ENCODE measurements around the gene TRAF3.

Gene TRAF3

GRCh38 chr14:102878970-102879460, 101.8 kb downstream of the TRAF3 start:
- Histone ChIP-seq H3K4me3 (ENCODE audit: low read depth, low read length) (no peak overlapping the region), H3K36me3 (replicated peaks) (peaks cover 14% of the 10 kb centered on the region), H3K27me3 (replicated peaks) (no peaks in the 10 kb centered on the region), H3K27ac (no peak overlapping the region)
- DNase-seq, result no peak
- in situ Hi-C loops (cut with HindIII; ENCODE audit: low pct_ligation_motif_present, low sequenced_read_pairs), result no loop called here
- TF ChIP-seq CTCF (IDR thresholded peaks at IDR 0.05; ENCODE audit: low read depth, low read length, missing control alignments), result no peak

GRCh38 chr14:102882226-102882906, 105.1 kb downstream of the TRAF3 start:
- no peak for DNase-seq
- TF ChIP-seq CTCF (IDR thresholded peaks at IDR 0.05; ENCODE audit: low read depth, low read length, missing control alignments), result no peak
- no peak overlapping the region for H3K27ac ChIP-seq
- H3K36me3 ChIP-seq (replicated peaks), result peaks cover 26% of the 10 kb centered on the region
- H3K27me3 ChIP-seq (replicated peaks), result no peaks in the 10 kb centered on the region
- in situ Hi-C loops (cut with HindIII; ENCODE audit: low pct_ligation_motif_present, low sequenced_read_pairs), result no loop called here
- no peak overlapping the region for H3K4me3 ChIP-seq (ENCODE audit: low read depth, low read length)

- no peak overlapping the region for H3K27ac ChIP-seq
- in situ Hi-C loops (cut with HindIII; ENCODE audit: low pct_ligation_motif_present, low sequenced_read_pairs), result no loop called here
- no peaks in the 10 kb centered on the region for H3K27me3 ChIP-seq (replicated peaks)
- no peak for TF ChIP-seq CTCF (IDR thresholded peaks at IDR 0.05; ENCODE audit: low read depth, low read length, missing control alignments)
- peaks cover 26% of the 10 kb centered on the region for H3K36me3 ChIP-seq (replicated peaks)
- H3K4me3 ChIP-seq (ENCODE audit: low read depth, low read length), result no peak overlapping the region
- no peak for DNase-seq
Observed at GRCh38 chr14:102883089-102883541, 105.9 kb downstream of the TRAF3 start.

GRCh38 chr14:102883554-102883953, 106.3 kb downstream of the TRAF3 start:
- H3K36me3 ChIP-seq (replicated peaks), result peaks cover 26% of the 10 kb centered on the region
- in situ Hi-C loops (cut with HindIII; ENCODE audit: low pct_ligation_motif_present, low sequenced_read_pairs), result no loop called here

GRCh38 chr14:102885737-102886447, 108.6 kb downstream of the TRAF3 start:
- no peak overlapping the region for H3K4me3 ChIP-seq (ENCODE audit: low read depth, low read length)
- peaks cover 22% of the 10 kb centered on the region for H3K36me3 ChIP-seq (replicated peaks)
- in situ Hi-C loops (cut with HindIII; ENCODE audit: low pct_ligation_motif_present, low sequenced_read_pairs), result no loop called here

More at GRCh38 chr14:102883554-102883953, 106.3 kb downstream of the TRAF3 start:
- Histone ChIP-seq H3K4me3 (ENCODE audit: low read depth, low read length) (no peak overlapping the region), H3K27me3 (replicated peaks) (no peaks in the 10 kb centered on the region), H3K27ac (no peak overlapping the region)
- no peak for DNase-seq
- no peak for TF ChIP-seq CTCF (IDR thresholded peaks at IDR 0.05; ENCODE audit: low read depth, low read length, missing control alignments)

More at GRCh38 chr14:102885737-102886447, 108.6 kb downstream of the TRAF3 start:
- Histone ChIP-seq H3K27me3 (replicated peaks) (no peaks in the 10 kb centered on the region), H3K27ac (no peak overlapping the region)
- no peak for TF ChIP-seq CTCF (IDR thresholded peaks at IDR 0.05; ENCODE audit: low read depth, low read length, missing control alignments)
- DNase-seq, result no peak
